Measurements from ENCODE around the gene TTLL9.

The TTLL9 gene

DNA sequence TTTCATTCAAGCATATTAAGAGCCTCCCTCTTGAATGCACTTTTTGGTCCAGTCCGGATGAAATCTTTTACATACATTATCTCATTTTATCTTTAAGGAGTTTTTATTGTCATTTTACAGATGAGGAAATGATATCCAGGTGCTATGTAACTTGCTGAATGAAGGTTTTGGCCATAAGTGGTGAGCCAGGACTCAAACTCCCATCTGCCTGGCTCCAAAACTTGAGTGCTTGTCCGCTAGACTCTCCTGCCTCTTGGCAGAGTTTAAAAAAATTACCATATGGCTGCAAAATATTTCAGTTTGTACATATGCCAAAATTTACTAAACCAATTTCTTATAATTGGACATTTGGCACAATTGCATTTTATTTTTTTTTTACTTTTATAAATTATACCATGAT lies 69.2 kb downstream of the TTLL9 start:
- TF ChIP-seq, protein P1, sequence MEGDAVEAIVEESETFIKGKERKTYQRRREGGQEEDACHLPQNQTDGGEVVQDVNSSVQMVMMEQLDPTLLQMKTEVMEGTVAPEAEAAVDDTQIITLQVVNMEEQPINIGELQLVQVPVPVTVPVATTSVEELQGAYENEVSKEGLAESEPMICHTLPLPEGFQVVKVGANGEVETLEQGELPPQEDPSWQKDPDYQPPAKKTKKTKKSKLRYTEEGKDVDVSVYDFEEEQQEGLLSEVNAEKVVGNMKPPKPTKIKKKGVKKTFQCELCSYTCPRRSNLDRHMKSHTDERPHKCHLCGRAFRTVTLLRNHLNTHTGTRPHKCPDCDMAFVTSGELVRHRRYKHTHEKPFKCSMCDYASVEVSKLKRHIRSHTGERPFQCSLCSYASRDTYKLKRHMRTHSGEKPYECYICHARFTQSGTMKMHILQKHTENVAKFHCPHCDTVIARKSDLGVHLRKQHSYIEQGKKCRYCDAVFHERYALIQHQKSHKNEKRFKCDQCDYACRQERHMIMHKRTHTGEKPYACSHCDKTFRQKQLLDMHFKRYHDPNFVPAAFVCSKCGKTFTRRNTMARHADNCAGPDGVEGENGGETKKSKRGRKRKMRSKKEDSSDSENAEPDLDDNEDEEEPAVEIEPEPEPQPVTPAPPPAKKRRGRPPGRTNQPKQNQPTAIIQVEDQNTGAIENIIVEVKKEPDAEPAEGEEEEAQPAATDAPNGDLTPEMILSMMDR (IDR thresholded peaks at IDR 0.05; ENCODE audit: unreplicated experiment in 3 of 3) = no peak
- peaks cover 6% of the 10 kb centered on the region for H3K36me3 Mint-ChIP-seq (ENCODE audit: low read depth)
- H3K27me3 Mint-ChIP-seq (ENCODE audit: low read depth) = no peaks in the 10 kb centered on the region
- H3K4me1 Mint-ChIP-seq = peaks cover 4% of the 10 kb centered on the region
- H3K4me3 Mint-ChIP-seq = no peak overlapping the region
- H3K9me3 Mint-ChIP-seq = no peaks in the 10 kb centered on the region
- no peak overlapping the region for H3K27ac Mint-ChIP-seq

DNA sequence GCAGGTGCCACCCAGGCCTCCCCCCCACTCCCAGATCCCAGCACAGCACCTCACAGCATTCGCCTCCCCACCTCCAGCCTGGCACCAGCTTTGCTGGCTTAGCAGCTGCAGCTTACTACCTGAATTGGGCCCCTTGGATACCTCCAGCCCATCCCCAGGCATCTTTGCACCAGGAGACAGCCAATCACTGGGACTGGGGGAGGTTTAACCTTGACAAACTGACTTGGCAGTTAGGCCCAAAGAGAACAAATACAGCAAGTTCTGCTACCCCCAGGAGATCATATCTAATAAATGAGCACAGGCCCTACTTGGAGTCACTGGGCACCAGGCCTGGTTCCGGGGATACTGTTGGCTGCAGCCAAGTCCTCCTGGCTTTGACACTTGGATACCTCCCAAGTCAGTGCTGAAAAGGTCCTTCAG lies 72.6 kb downstream of the TTLL9 start:
- Mint-ChIP-seq H3K9me3 (no peaks in the 10 kb centered on the region), H3K4me3 (no peak overlapping the region), H3K36me3 (ENCODE audit: low read depth) (peaks cover 30% of the 10 kb centered on the region), H3K27ac (peak overlapping the region in 2 of 3 experiments; percentile 62 to 78), H3K4me1 (peaks cover 15% of the 10 kb centered on the region), H3K27me3 (ENCODE audit: low read depth) (no peaks in the 10 kb centered on the region)
- TF ChIP-seq, protein P1 (IDR thresholded peaks at IDR 0.05; ENCODE audit: unreplicated experiment in 3 of 3) = no peak

DNA sequence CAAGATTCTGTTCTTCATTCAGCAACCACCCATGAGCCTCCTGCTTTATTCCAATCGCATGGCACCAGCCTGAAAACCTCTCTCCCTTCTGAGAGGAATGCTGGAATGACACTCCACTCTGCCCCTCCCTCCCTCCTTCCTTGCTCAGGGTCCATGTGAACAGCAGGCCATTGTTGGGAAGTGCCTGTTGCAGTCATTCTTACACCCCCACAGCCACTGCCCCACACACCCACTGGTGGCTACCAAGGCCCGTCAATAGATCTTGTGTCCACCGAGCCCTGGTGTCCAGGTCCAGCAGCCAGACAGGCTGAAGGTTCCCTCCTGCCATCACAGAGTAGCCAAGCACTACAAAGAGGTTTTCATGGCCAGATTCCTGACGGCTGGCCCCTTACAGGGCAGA lies 74.9 kb downstream of the TTLL9 start:
- TF ChIP-seq, protein P1 (IDR thresholded peaks at IDR 0.05; ENCODE audit: unreplicated experiment in 3 of 3) = no peak
- Mint-ChIP-seq H3K9me3 (no peaks in the 10 kb centered on the region), H3K4me3 (no peak overlapping the region), H3K27ac (peak overlapping the region in 1 of 3 experiments; percentile 77), H3K27me3 (ENCODE audit: low read depth) (no peaks in the 10 kb centered on the region), H3K36me3 (ENCODE audit: low read depth) (peaks cover 50% of the 10 kb centered on the region), H3K4me1 (peaks cover 29% of the 10 kb centered on the region)

DNA sequence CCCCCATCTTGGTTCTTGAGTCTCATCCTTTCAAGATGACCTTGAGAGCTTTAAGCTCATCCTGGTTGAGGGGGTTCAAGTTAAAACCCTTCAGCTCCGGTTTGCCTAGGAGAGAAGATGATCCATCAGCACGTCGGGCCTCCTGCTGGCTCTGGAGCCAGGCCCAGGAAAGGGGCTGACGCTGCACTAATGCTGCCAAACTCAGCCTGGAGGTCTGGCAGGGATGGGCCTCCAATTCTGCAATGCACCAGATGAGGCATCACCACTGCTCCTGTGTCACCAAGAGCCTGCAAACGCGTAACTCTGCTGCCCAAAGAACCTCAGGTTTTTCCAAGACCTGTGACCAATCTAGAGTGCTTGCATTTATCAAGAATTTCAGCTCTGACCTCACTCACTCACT lies 75.4 kb downstream of the TTLL9 start:
- H3K4me3 Mint-ChIP-seq = peak overlapping the region in 1 of 3 experiments; percentile 52
- no peaks in the 10 kb centered on the region for H3K27me3 Mint-ChIP-seq (ENCODE audit: low read depth)
- TF ChIP-seq, protein P1 (IDR thresholded peaks at IDR 0.05; ENCODE audit: unreplicated experiment in 3 of 3) = no peak
- H3K4me1 Mint-ChIP-seq = peaks cover 34% of the 10 kb centered on the region
- H3K9me3 Mint-ChIP-seq = no peaks in the 10 kb centered on the region
- H3K36me3 Mint-ChIP-seq (ENCODE audit: low read depth) = peaks cover 50% of the 10 kb centered on the region
- H3K27ac Mint-ChIP-seq = peak overlapping the region in 2 of 3 experiments; percentile 54 to 77

DNA sequence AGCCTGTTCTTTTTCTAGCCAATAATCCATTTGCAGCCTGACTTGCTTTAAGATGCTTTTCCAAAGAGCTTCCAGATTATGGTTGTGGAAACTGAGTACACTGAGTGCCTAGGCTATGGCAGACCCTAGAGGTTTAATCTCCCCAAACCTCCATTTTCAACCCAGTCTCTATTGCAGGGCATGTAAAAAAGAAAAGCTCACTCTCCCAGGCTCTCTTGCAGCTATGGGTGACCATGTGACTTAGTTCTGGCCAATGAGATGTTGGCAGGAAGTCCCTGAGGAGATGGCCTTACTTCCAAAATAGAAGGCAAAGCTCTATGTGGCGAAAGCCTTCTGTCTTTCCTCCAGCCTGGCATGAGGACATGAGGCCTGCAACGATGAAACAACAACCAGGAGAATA lies 77.6 kb downstream of the TTLL9 start:
- no peak overlapping the region for H3K27ac Mint-ChIP-seq
- H3K9me3 Mint-ChIP-seq = no peaks in the 10 kb centered on the region
- peaks cover 3% of the 10 kb centered on the region for H3K27me3 Mint-ChIP-seq (ENCODE audit: low read depth)
- peaks cover 56% of the 10 kb centered on the region for H3K36me3 Mint-ChIP-seq (ENCODE audit: low read depth)
- H3K4me1 Mint-ChIP-seq = peaks cover 48% of the 10 kb centered on the region
- TF ChIP-seq, protein P1 (IDR thresholded peaks at IDR 0.05; ENCODE audit: unreplicated experiment in 3 of 3) = no peak
- H3K4me3 Mint-ChIP-seq = peak overlapping the region in 1 of 3 experiments; percentile 44

DNA sequence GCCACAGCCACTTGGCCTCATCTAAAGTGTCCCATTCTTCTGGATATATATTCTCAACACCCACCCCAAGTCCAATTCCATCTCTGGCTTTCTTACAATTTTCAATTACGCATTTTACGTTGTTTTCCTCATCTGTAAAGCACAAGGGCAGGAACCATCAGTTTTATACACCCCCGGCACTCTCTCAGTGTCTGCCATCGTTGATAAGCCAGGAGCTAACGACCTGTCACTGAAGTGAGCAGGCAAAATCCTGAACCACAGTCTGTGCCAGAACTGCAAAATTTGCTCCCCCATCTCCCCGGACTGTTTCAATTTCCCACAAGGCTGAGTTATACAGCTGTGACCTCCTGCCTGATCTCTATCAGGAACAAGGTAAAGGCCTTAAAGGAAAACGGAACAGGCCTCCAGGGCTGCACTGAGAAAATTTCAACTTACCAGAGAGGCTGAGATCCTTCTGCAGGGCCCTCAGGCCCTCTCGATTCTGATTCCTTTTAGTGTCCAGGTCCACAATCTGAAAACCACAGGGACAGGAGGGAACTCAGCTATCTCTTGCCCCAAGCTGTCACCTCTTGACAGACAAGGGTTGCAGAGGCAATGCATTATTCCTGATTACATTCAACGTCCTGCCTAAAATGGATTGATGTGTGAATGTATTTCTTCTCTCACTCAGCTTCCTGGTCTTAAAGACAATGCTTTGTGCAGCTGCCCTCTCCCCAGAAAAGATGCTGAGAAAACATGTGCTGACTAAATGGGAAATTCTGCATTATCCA lies 79.6 kb downstream of the TTLL9 start:
- Mint-ChIP-seq H3K36me3 (ENCODE audit: low read depth) (peaks cover 50% of the 10 kb centered on the region), H3K4me1 (peaks cover 42% of the 10 kb centered on the region), H3K9me3 (no peaks in the 10 kb centered on the region), H3K4me3 (peak overlapping the region; percentile 96 to 100 (median 97)), H3K27ac (no peak overlapping the region), H3K27me3 (ENCODE audit: low read depth) (peaks cover 15% of the 10 kb centered on the region)
- TF ChIP-seq, protein P1 (IDR thresholded peaks at IDR 0.05; ENCODE audit: unreplicated experiment in 3 of 3) = no peak
